ENCODE data around the gene ERBIN. TPM values are rescaled to one million over a fixed set of nuclear protein-coding genes. Genes with fewer than 3 reads are reported as not detected.

Gene ERBIN
- total RNA-seq, 4 donors from 2014 or later = 88.7 to 108 (median 106) TPM

GRCh38 chr5:66015196-66015960 is 89.0 kb downstream of the ERBIN start:
- DNase-seq = no peak
- intact Hi-C loops (cut with DNase I) = no loop called here
- H3K4me3 ChIP-seq (replicated peaks in 1 of 3) = no peak overlapping the region
- H3K27me3 ChIP-seq = no peaks in the 10 kb centered on the region
- no peak for TF ChIP-seq CTCF (IDR thresholded peaks at IDR 0.05)
- no peak for TF ChIP-seq POLR2A (IDR thresholded peaks at IDR 0.05)
- no peaks in the 10 kb centered on the region for H3K36me3 ChIP-seq
- WGBS, 2 donors = 89 to 91% methylated on average over 6 of the region's 6 CpGs
- no peaks in the 10 kb centered on the region for H3K9me3 ChIP-seq
- H3K27ac ChIP-seq = no peak overlapping the region
- H3K4me1 ChIP-seq = no peaks in the 10 kb centered on the region

GRCh38 chr5:66021585-66021984 is 95.2 kb downstream of the ERBIN start:
- DNase-seq = no peak
- Histone ChIP-seq H3K27me3 (no peaks in the 10 kb centered on the region), H3K9me3 (no peaks in the 10 kb centered on the region), H3K27ac (no peak overlapping the region), H3K4me1 (peaks cover 0 to 8% of the 10 kb centered on the region in 2 donors), H3K36me3 (peaks cover 0 to 11% of the 10 kb centered on the region in 2 donors), H3K4me3 (replicated peaks in 1 of 3) (no peak overlapping the region)
- TF ChIP-seq CTCF (IDR thresholded peaks at IDR 0.05) (no peak), POLR2A (IDR thresholded peaks at IDR 0.05) (no peak)
- intact Hi-C loops (cut with DNase I) = no loop called here
- WGBS, 2 donors = 46 to 54% methylated on average over 1 of the region's 1 CpG

- WGBS, 2 donors = 98% methylated on average over 1 of the region's 1 CpG
- H3K9me3 ChIP-seq = no peaks in the 10 kb centered on the region
- intact Hi-C loops (cut with DNase I) = no loop called here
- TF ChIP-seq POLR2A (IDR thresholded peaks at IDR 0.05) (no peak), CTCF (IDR thresholded peaks at IDR 0.05) (no peak)
- peaks cover 0 to 5% of the 10 kb centered on the region in 2 donors for H3K4me1 ChIP-seq
- H3K36me3 ChIP-seq = peaks cover 5 to 7% of the 10 kb centered on the region in 2 donors
- H3K27me3 ChIP-seq = no peaks in the 10 kb centered on the region
- no peak overlapping the region for H3K4me3 ChIP-seq (replicated peaks in 1 of 3)
- no peak for DNase-seq
- no peak overlapping the region for H3K27ac ChIP-seq
These were observed 112.9 kb downstream of the ERBIN start for GRCh38 chr5:66039296-66039695.

GRCh38 chr5:66039701-66040100 is 113.3 kb downstream of the ERBIN start:
- peaks cover 0 to 5% of the 10 kb centered on the region in 2 donors for H3K4me1 ChIP-seq
- 96 to 100% methylated on average over 1 of the region's 1 CpG for WGBS, 2 donors
- TF ChIP-seq CTCF (IDR thresholded peaks at IDR 0.05) = no peak
- no peak for TF ChIP-seq POLR2A (IDR thresholded peaks at IDR 0.05)
- no peaks in the 10 kb centered on the region for H3K9me3 ChIP-seq
- no peak overlapping the region for H3K4me3 ChIP-seq (replicated peaks in 1 of 3)
- intact Hi-C loops (cut with DNase I) = no loop called here
- no peak for DNase-seq
- no peaks in the 10 kb centered on the region for H3K27me3 ChIP-seq
- H3K36me3 ChIP-seq = peaks cover 9 to 11% of the 10 kb centered on the region in 2 donors
- H3K27ac ChIP-seq = no peak overlapping the region

GRCh38 chr5:66041627-66042026 is 115.3 kb downstream of the ERBIN start:
- 75 to 82% methylated on average over 1 of the region's 1 CpG for WGBS, 2 donors
- TF ChIP-seq POLR2A (IDR thresholded peaks at IDR 0.05) (no peak), CTCF (IDR thresholded peaks at IDR 0.05) (no peak)
- no peaks in the 10 kb centered on the region for H3K9me3 ChIP-seq
- intact Hi-C loops (cut with DNase I) = no loop called here
- H3K27me3 ChIP-seq = no peaks in the 10 kb centered on the region
- H3K36me3 ChIP-seq = peaks cover 19 to 20% of the 10 kb centered on the region in 2 donors
- no peak for DNase-seq
- H3K4me1 ChIP-seq = peaks cover 0 to 5% of the 10 kb centered on the region in 2 donors
- no peak overlapping the region for H3K27ac ChIP-seq
- H3K4me3 ChIP-seq (replicated peaks in 1 of 3) = no peak overlapping the region

All from thyroid gland (tissue), 4 donors.